RWPE1 (cell line): Measurements from ENCODE around the gene RASSF5.

ENCODE experiments used
- CTCF ChIA-PET: fragments of 350-600 bp; sonication (Branson Sonifier 250); formaldehyde crosslinking; extraction: SDS; loops from one replicate; lab custom pipeline; 2021; lab: Yijun Ruan, JAX
- POLR2A ChIA-PET: fragments of 400-600 bp; formaldehyde crosslinking; extraction: SDS; loops from one replicate; lab custom pipeline; 2020; ENCODE audit warnings: antibody characterized with exemption; ENCODE audit not compliant: low non-redundant PET; lab: Yijun Ruan, JAX
- DNase-seq: peaks from one replicate; pipeline ENCODE4 v3.0.0; 2012; ENCODE audit warnings: low spot score
- H3K27ac ChIP-seq: fragments of 450-650 bp; 2 replicates; pipeline ENCODE4 v1.5.1; 2017
- TF ChIP-seq, protein P1 (sequence below): fragments of 450-650 bp; conservative IDR thresholded peaks from 2 replicates; pipeline ENCODE4 v1.5.1; 2017; ENCODE audit warnings: low read depth, mild to moderate bottlenecking

The RASSF5 gene

DNA sequence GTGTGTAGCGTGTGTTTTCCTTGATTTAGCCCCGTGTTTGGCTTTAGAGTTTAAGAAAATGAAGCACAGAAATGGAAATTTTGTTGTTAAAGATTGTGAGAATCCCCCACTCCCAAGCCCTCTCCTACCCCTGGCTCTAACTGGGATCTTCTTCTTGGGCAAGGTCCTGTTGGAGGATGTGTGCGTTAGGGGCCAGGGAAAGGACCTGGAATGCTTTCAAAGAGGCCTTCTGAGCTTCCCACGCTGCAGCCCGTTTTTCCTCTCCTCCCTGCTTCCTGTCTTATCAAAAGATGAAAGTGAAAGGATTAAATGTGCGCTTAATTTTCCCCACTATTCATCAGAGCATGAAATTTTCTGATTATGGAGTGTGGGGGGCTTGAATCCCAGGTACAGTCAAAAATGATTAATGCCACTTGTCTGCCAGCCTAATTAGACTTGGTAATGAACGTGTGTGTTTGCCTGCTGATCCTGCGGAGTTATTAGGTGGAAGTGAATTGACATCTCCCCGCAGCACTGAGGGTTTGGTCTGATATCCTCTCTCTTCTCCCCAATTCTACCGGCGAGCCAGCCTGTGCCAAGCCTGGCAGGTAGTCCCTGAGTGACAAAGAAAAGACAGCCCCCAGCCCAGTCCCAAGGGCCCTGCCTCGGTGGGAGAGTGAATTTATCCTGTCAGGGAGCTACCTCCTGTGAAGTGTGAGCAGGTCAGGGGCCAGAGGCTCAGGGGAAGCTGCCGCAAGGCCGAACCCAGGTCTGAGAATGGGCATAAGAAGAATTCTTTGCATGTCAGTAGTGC lies 4.9 kb downstream of the RASSF5 start:
- POLR2A ChIA-PET, result interaction anchor here (0.6 kb wide), 1 partner anchor 41 kb away, joined by 3 read pairs; no protein-coding TSS in a partner anchor
- TF ChIP-seq, protein P1, sequence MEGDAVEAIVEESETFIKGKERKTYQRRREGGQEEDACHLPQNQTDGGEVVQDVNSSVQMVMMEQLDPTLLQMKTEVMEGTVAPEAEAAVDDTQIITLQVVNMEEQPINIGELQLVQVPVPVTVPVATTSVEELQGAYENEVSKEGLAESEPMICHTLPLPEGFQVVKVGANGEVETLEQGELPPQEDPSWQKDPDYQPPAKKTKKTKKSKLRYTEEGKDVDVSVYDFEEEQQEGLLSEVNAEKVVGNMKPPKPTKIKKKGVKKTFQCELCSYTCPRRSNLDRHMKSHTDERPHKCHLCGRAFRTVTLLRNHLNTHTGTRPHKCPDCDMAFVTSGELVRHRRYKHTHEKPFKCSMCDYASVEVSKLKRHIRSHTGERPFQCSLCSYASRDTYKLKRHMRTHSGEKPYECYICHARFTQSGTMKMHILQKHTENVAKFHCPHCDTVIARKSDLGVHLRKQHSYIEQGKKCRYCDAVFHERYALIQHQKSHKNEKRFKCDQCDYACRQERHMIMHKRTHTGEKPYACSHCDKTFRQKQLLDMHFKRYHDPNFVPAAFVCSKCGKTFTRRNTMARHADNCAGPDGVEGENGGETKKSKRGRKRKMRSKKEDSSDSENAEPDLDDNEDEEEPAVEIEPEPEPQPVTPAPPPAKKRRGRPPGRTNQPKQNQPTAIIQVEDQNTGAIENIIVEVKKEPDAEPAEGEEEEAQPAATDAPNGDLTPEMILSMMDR, result no peak
- no peak for DNase-seq
- CTCF ChIA-PET, result interaction anchor here (0.6 to 1.9 kb wide), 5 partner anchors 22 to 491 kb away, joined by 4 to 6 read pairs (median 5); partner anchors contain the start of gene EIF2D
- peak overlapping the region; percentile 97 for H3K27ac ChIP-seq

GRCh38 chr1:206512851-206513180 lies 5.5 kb downstream of the RASSF5 start:
- POLR2A ChIA-PET, result interaction anchor here (0.6 kb wide), 2 partner anchors 41 to 43 kb away, joined by 3 read pairs; no protein-coding TSS in a partner anchor
- CTCF ChIA-PET, result interaction anchor here (0.6 to 1.9 kb wide), 6 partner anchors 23 to 490 kb away, joined by 4 to 6 read pairs (median 4); partner anchors contain the start of gene EIF2D
- TF ChIP-seq, protein P1, result no peak
- DNase-seq, result no peak
- peak overlapping the region; percentile 97 for H3K27ac ChIP-seq

DNA sequence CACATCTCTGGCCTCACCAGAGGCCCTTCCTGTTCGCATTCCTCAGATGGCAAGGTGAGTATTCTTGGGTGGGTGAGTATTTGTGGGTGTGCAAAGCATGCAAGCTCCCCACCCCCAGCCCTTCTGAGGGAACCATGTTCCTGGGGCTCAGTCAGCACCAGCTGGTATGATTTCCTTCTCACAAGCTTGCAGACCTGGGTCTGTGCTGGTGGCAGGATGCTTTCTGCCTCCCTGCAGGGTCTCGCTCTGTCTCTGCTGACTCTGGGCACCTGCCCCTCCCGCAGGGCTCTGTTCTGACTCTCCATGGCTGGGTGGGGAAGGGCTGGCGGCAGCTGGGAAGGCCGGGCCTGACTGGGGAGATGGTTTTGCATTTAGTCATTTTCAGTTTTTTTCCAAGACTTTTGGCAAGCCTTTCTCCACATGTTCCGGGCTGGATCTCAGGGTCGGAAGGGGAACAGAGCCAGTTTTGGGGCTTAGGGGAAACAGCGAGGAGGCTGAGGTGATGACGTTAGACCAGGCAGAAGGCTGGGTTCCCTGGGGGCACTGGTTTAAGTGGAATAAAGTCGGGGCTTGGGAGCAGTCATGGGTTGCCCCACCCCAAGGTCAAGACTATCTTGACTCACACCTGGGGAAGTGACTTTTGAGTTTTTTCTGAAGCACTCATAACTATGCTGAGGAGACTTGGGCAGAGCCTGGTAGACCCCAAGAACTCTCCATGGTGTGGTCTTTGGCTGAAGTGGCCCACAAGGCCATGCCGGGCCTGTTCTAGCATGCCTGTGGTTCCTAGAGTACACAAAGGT lies 6.2 kb downstream of the RASSF5 start:
- peak; percentile 98 for DNase-seq
- TF ChIP-seq, protein P1, result no peak
- peak overlapping the region; percentile 97 for H3K27ac ChIP-seq
- CTCF ChIA-PET, result interaction anchor here (1.0 to 1.9 kb wide), 4 partner anchors 23 to 70 kb away, joined by 4 to 6 read pairs (median 4); no protein-coding TSS in a partner anchor
- POLR2A ChIA-PET, result interaction anchor here (0.6 kb wide), 2 partner anchors 42 kb away, joined by 3 read pairs; no protein-coding TSS in a partner anchor

DNA sequence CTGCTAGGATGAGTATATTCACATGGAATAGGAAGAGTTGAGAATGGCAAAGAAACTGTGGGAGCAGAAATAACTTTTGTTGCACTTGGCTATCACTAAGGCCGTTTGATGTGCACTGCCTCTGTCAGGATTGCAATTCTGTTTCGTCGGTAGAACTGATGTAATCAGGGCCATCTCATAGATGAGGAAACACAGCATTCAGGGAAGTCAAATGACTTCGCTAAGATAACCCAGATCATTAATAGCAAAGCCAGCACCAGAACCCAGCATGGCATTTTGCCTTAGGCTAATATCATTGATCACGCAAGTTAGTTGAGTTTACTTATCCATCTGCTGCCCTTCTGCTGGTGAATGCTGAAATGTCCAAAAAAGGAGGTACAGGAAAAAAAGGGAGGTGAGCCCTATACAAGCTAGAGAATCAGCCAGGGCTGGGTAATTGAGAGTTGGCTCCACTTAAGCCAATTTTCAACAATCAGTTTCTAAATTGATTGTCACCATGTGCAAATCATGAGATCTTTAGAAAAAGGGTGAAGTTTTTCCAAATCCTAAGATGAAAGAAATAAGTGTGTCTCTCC lies 7.6 kb downstream of the RASSF5 start:
- no peak for DNase-seq
- no peak overlapping the region for H3K27ac ChIP-seq
- CTCF ChIA-PET, result interaction anchor here (0.8 to 0.9 kb wide), 2 partner anchors 9 to 149 kb away, joined by 3 to 4 read pairs; no protein-coding TSS in a partner anchor
- TF ChIP-seq, protein P1, result no peak
- POLR2A ChIA-PET, result no interaction called here

DNA sequence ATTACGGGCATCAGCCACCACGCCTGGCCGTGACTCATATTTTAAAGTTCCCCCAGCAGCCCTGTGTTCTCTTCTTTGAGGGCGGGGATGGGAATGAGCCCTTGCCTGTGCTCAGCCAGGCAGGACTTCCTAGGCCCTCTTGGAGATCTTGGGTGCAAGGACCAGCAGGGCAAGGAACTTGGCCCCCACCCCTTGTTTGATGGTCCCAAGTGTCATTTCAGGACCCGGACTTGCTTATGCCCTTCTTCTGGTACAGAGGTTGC lies 9.3 kb downstream of the RASSF5 start:
- peak overlapping the region; percentile 7; the same call in 1 of the 2 replicates for H3K27ac ChIP-seq
- TF ChIP-seq, protein P1, result no peak
- CTCF ChIA-PET, result interaction anchor here (0.7 kb wide), 1 partner anchor 174 kb away, joined by 4 read pairs; no protein-coding TSS in a partner anchor
- no peak for DNase-seq
- POLR2A ChIA-PET, result no interaction called here

- no peak for DNase-seq
- CTCF ChIA-PET, result interaction anchor here (1.0 to 1.2 kb wide), 2 partner anchors 27 kb away, joined by 4 to 6 read pairs; no protein-coding TSS in a partner anchor
- POLR2A ChIA-PET, result interaction anchor here (0.7 kb wide), 1 partner anchor 1455 kb away, joined by 3 read pairs; no protein-coding TSS in a partner anchor
- H3K27ac ChIP-seq, result no peak overlapping the region
- TF ChIP-seq, protein P1, result no peak
These were observed 10.5 kb downstream of the RASSF5 start for GRCh38 chr1:206517784-206518183.
